BE2C (cell line): ENCODE data around the gene MRRF.

Experiments
- DNase-seq: peaks from one replicate; pipeline ENCODE4 v3.0.0-alpha.2; 2020
- H3K27me3 ChIP-seq: fragments of 250-450 bp; sonication (Bioruptor Pico); 2 replicates; pipeline ENCODE4 v1.5.1; 2020; ENCODE audit warnings: mild to moderate bottlenecking
- H3K36me3 ChIP-seq: fragments of 250-450 bp; sonication (Bioruptor Pico); 2 replicates; pipeline ENCODE4 v1.5.1; 2020; ENCODE audit warnings: mild to moderate bottlenecking
- H3K4me1 ChIP-seq: fragments of 250-450 bp; sonication (Bioruptor Pico); 2 replicates; pipeline ENCODE4 v1.5.1; 2020
- H3K4me3 ChIP-seq: 2 replicates; pipeline ENCODE4 v1.5.1; 2011; ENCODE audit warnings: low read depth, low read length
- H3K9me3 ChIP-seq: fragments of 250-450 bp; sonication (Bioruptor Pico); 2 replicates; pipeline ENCODE4 v1.5.1; 2020
- CTCF ChIP-seq: IDR thresholded peaks from 2 replicates; pipeline ENCODE4 v1.5.1; 2012; ENCODE audit warnings: mild to moderate bottlenecking, low read depth, low read length

Gene MRRF

GRCh38 chr9:122339579-122339978 is 74.9 kb downstream of the MRRF start:
- H3K9me3 ChIP-seq: no peaks in the 10 kb centered on the region
- no peak for TF ChIP-seq CTCF
- no peaks in the 10 kb centered on the region for H3K36me3 ChIP-seq
- no peak overlapping the region for H3K4me3 ChIP-seq
- H3K27me3 ChIP-seq: no peaks in the 10 kb centered on the region
- H3K4me1 ChIP-seq: peaks cover 13% of the 10 kb centered on the region
- no peak for DNase-seq

GRCh38 chr9:122340161-122340560 is 75.5 kb downstream of the MRRF start:
- H3K4me1 ChIP-seq: peaks cover 13% of the 10 kb centered on the region
- TF ChIP-seq CTCF: no peak
- no peaks in the 10 kb centered on the region for H3K36me3 ChIP-seq
- H3K9me3 ChIP-seq: no peaks in the 10 kb centered on the region
- no peak overlapping the region for H3K4me3 ChIP-seq
- no peaks in the 10 kb centered on the region for H3K27me3 ChIP-seq
- no peak for DNase-seq

GRCh38 chr9:122342323-122343050 is 77.8 kb downstream of the MRRF start:
- no peak overlapping the region for H3K4me3 ChIP-seq
- no peaks in the 10 kb centered on the region for H3K36me3 ChIP-seq
- DNase-seq: no peak
- H3K9me3 ChIP-seq: no peaks in the 10 kb centered on the region
- no peak for TF ChIP-seq CTCF
- H3K4me1 ChIP-seq: peaks cover 13% of the 10 kb centered on the region
- 0 out of 2 replicates have a peak, but pooled peaks cover 3% of the 10 kb centered on the region for H3K27me3 ChIP-seq

GRCh38 chr9:122346478-122347347 is 82.0 kb downstream of the MRRF start:
- Histone ChIP-seq H3K4me3 (peak overlapping the region; percentile 60), H3K36me3 (no peaks in the 10 kb centered on the region), H3K27me3 (peaks cover 6% of the 10 kb centered on the region; the same call in 1 of the 2 replicates), H3K9me3 (no peaks in the 10 kb centered on the region), H3K4me1 (no peaks in the 10 kb centered on the region)
- TF ChIP-seq CTCF: no peak
- DNase-seq: peak; percentile 33

- DNase-seq: no peak
- no peaks in the 10 kb centered on the region for H3K4me1 ChIP-seq
- TF ChIP-seq CTCF: no peak
- H3K9me3 ChIP-seq: no peaks in the 10 kb centered on the region
- no peaks in the 10 kb centered on the region for H3K36me3 ChIP-seq
- peak overlapping the region; percentile 60 for H3K4me3 ChIP-seq
- H3K27me3 ChIP-seq: peaks cover 6% of the 10 kb centered on the region; the same call in 1 of the 2 replicates
Observed at GRCh38 chr9:122347348-122348287, 82.9 kb downstream of the MRRF start.
